GM23338 (cell line): ENCODE data around the gene ALG14. TPM values are rescaled to one million over a fixed set of nuclear protein-coding genes. Genes with fewer than 3 reads are reported as not detected.

Source experiments
- ATAC-seq: fragments of 200-7000 bp; cut with Tn5 transposase; 3 replicates; pipeline ENCODE4 v1.9.1; 2020
- DNase-seq: peaks from one replicate; pipeline ENCODE4 v3.0.0-alpha.2; 2015; ENCODE audit warnings: low spot score
- H2AFZ ChIP-seq: fragments of 200-600 bp; sonication (generic); 2 replicates; pipeline ENCODE4 v1.8.0; 2016; ENCODE audit warnings: antibody characterized with exemption, mild to moderate bottlenecking, moderate library complexity
- H3F3A ChIP-seq: fragments of 200-600 bp; sonication (generic); replicated peaks from 2 replicates; pipeline ENCODE4 v1.8.0; 2017; ENCODE audit warnings: antibody characterized with exemption, mixed run types, low read depth
- H3K27ac ChIP-seq: fragments of 200-600 bp; sonication (generic); 2 replicates; pipeline ENCODE4 v1.6.1; 2016; ENCODE audit warnings: low read depth
- H3K27me3 ChIP-seq: fragments of 200-600 bp; sonication (generic); 2 replicates; pipeline ENCODE4 v1.8.0; 2016; ENCODE audit warnings: mild to moderate bottlenecking, mixed run types, moderate library complexity; ENCODE audit not compliant: insufficient read depth
- H3K36me3 ChIP-seq: fragments of 200-600 bp; sonication (generic); 2 replicates; pipeline ENCODE4 v1.8.0; 2016; ENCODE audit warnings: mild to moderate bottlenecking; ENCODE audit not compliant: insufficient read depth
- H3K4me1 ChIP-seq: fragments of 200-600 bp; sonication (generic); 2 replicates; pipeline ENCODE4 v1.8.0; 2016; ENCODE audit warnings: mild to moderate bottlenecking, moderate library complexity; ENCODE audit not compliant: insufficient read depth
- H3K4me2 ChIP-seq: fragments of 200-600 bp; sonication (generic); 2 replicates; pipeline ENCODE4 v1.7.1; 2017; ENCODE audit warnings: mixed run types
- H3K4me3 ChIP-seq: fragments of 200-600 bp; sonication (generic); 2 replicates; pipeline ENCODE4 v1.6.1; 2016; ENCODE audit warnings: mixed run types
- H3K79me2 ChIP-seq: fragments of 200-600 bp; sonication (generic); replicated peaks from 2 replicates; pipeline ENCODE4 v1.8.0; 2017; ENCODE audit warnings: mild to moderate bottlenecking; ENCODE audit not compliant: insufficient read depth
- H3K9me2 ChIP-seq: fragments of 200-600 bp; sonication (generic); 2 replicates; pipeline ENCODE4 v1.8.0; 2017; ENCODE audit not compliant: insufficient read depth
- H4K20me1 ChIP-seq: fragments of 200-600 bp; sonication (generic); replicated peaks from 2 replicates; pipeline ENCODE4 v1.8.0; 2017; ENCODE audit warnings: mild to moderate bottlenecking; ENCODE audit not compliant: insufficient read depth
- H3K27ac Mint-ChIP-seq: 2 replicates; pipeline ENCODE4 v1.8.0; 2020; ENCODE audit warnings: inconsistent platforms, mild to moderate bottlenecking, moderate library complexity, mixed read lengths
- H3K27me3 Mint-ChIP-seq: 3 replicates; pipeline ENCODE4 v1.8.0; 2022; ENCODE audit warnings: low read depth, mild to moderate bottlenecking, moderate library complexity, mixed read lengths, inconsistent platforms; ENCODE audit not compliant: insufficient read depth, poor library complexity
- H3K36me3 Mint-ChIP-seq: 3 replicates; pipeline ENCODE4 v1.8.0; 2021; ENCODE audit warnings: low read depth, mild to moderate bottlenecking, inconsistent platforms, moderate library complexity, mixed read lengths
- H3K4me1 Mint-ChIP-seq: 3 replicates; pipeline ENCODE4 v1.8.0; 2020; ENCODE audit warnings: mild to moderate bottlenecking, inconsistent platforms, mixed read lengths
- H3K4me3 Mint-ChIP-seq: 3 replicates; pipeline ENCODE4 v1.8.0; 2021; ENCODE audit warnings: moderate library complexity, mild to moderate bottlenecking, inconsistent platforms, mixed read lengths
- H3K9me3 Mint-ChIP-seq: 3 replicates; pipeline ENCODE4 v1.8.0; 2020; ENCODE audit warnings: moderate library complexity, mild to moderate bottlenecking, inconsistent platforms, mixed read lengths
- CREB1 ChIP-seq: fragments of 250-450 bp; sonication (Bioruptor Pico); IDR thresholded peaks from 2 replicates; pipeline ENCODE4 v1.5.0; 2020; ENCODE audit warnings: low read depth, mild to moderate bottlenecking, moderate library complexity
- JUNB ChIP-seq: IDR thresholded peaks from one replicate; pipeline ENCODE4 v1.6.1; 2016; ENCODE audit warnings: antibody characterized with exemption; ENCODE audit not compliant: unreplicated experiment
- STAT1 ChIP-seq: IDR thresholded peaks from one replicate; pipeline ENCODE4 v1.6.1; 2016; ENCODE audit warnings: antibody characterized with exemption; ENCODE audit not compliant: unreplicated experiment
- ZNF114 ChIP-seq: fragments of 250-450 bp; sonication (Bioruptor Pico); IDR thresholded peaks from 2 replicates; pipeline ENCODE4 v1.5.0; 2020; ENCODE audit warnings: mild to moderate bottlenecking, moderate library complexity
- polyA plus RNA-seq: library from polyadenylated mRNA; unstranded; fragments of >200 nt; fragmentation: Nextera tagmentation; extraction: Ambion mirVana; gene quantifications from 2 replicates; pipeline ENCODE4 v1.2.1, GENCODE V29; 2016
- total RNA-seq: library from RNA; depleted of rRNA; stranded (reverse); fragments of >200 nt; shearing (Covaris generic); gene quantifications from 2 replicates; pipeline ENCODE4 v1.2.3, GENCODE V29; 2014
- TF ChIP-seq, protein P1 (sequence below): IDR thresholded peaks from 2 replicates; pipeline ENCODE4 v1.6.1; 2016; ENCODE audit warnings: antibody characterized with exemption
- TF ChIP-seq, protein P2 (sequence below), 2 experiments: fragments of 200-600 bp in 1 of 2; sonication (generic) in 1 of 2; conservative IDR thresholded peaks; 2 replicates each; pipeline versions ENCODE4 v1.5.1 to v1.6.1; 2016 to 2017; ENCODE audit warnings: antibody characterized with exemption in 2 of 2, low read depth in 2 of 2, mild to moderate bottlenecking in 2 of 2, moderate library complexity in 1 of 2
- TF ChIP-seq, protein P3 (sequence below): IDR thresholded peaks from one replicate; pipeline ENCODE4 v1.6.1; 2018; ENCODE audit warnings: antibody characterized with exemption; ENCODE audit not compliant: unreplicated experiment

The ALG14 gene
- total and polyA plus RNA-seq, 2 experiments from 2014 or later = 0.42 to 2.8 TPM

DNA sequence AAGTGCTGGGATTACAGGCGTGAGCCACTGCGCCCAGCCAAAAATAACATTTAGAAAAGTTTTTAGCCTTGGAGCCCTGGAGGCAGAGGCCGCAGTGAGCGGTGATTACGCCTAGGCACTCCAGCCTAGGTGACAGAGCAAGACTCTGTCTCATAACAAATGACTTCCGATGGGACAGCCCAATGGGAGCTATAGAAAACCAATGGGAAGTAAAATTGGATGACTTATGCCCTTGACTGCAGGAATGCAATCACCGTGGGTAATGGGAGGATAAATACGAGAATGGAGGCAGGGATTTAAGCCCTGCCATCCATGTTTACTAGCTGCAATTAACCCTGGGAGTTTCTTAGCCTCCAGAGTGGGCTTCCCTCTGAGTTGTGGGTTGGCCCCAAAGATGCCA is 108.9 kb downstream of the ALG14 start (continued):
- TF ChIP-seq, protein P1, sequence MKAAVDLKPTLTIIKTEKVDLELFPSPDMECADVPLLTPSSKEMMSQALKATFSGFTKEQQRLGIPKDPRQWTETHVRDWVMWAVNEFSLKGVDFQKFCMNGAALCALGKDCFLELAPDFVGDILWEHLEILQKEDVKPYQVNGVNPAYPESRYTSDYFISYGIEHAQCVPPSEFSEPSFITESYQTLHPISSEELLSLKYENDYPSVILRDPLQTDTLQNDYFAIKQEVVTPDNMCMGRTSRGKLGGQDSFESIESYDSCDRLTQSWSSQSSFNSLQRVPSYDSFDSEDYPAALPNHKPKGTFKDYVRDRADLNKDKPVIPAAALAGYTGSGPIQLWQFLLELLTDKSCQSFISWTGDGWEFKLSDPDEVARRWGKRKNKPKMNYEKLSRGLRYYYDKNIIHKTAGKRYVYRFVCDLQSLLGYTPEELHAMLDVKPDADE = no peak
- no peak for TF ChIP-seq CREB1
- TF ChIP-seq, protein P2, sequence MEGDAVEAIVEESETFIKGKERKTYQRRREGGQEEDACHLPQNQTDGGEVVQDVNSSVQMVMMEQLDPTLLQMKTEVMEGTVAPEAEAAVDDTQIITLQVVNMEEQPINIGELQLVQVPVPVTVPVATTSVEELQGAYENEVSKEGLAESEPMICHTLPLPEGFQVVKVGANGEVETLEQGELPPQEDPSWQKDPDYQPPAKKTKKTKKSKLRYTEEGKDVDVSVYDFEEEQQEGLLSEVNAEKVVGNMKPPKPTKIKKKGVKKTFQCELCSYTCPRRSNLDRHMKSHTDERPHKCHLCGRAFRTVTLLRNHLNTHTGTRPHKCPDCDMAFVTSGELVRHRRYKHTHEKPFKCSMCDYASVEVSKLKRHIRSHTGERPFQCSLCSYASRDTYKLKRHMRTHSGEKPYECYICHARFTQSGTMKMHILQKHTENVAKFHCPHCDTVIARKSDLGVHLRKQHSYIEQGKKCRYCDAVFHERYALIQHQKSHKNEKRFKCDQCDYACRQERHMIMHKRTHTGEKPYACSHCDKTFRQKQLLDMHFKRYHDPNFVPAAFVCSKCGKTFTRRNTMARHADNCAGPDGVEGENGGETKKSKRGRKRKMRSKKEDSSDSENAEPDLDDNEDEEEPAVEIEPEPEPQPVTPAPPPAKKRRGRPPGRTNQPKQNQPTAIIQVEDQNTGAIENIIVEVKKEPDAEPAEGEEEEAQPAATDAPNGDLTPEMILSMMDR (conservative IDR thresholded peaks at IDR 0.05; ENCODE audit: low read depth in 2 of 2) = no peak
- no peak for TF ChIP-seq JUNB
- no peak for TF ChIP-seq STAT1

DNA sequence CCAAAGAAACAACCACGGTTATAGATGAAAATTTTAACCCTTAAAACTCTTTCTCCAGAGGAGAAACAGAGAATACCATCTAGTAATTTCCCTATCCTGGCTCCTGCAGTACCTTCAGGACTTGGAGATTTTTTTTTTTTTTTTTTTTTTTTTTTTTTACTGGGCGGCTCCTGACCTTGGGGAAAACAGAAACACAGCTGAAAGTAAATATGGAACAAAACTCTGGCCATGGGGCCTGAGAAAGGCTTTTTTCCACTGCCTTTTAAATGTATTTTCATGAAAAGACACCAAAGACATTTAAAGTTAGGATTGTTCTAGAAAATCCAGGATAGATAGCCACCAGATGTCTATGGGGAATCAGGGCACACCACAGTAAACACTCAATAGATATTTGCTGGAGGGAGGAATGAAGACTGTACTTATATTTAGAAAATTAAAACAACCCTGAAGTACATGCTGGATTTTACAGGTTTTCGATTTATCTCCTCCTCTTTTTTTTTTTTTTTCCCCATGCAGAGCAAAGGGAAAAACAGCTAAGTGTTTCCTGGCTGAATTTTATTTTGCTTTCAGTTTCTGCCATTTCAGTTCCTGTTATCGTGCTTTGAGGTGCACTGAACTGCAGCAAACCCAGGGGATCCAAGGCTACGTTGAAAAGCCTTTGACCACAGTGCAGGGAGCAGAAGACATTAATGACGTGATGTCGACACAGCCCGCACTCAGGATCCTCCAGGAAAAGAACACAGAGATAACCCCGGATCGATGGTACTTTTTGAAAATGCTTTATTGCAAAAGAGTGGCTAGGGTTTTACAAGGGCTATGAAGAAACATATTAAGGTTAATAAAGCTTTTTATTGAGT is 110.1 kb downstream of the ALG14 start:
- no peaks in the 10 kb centered on the region for H4K20me1 ChIP-seq
- peaks cover 4% of the 10 kb centered on the region for H3K27me3 Mint-ChIP-seq
- H2AFZ ChIP-seq = no peak overlapping the region
- no peak for DNase-seq
- H3K79me2 ChIP-seq = no peaks in the 10 kb centered on the region
- no peaks in the 10 kb centered on the region for H3K4me1 ChIP-seq
- H3K27ac ChIP-seq = no peak overlapping the region
- H3K9me3 Mint-ChIP-seq = no peaks in the 10 kb centered on the region
- H3K4me1 Mint-ChIP-seq = no peaks in the 10 kb centered on the region
- no peak overlapping the region for H3K4me3 Mint-ChIP-seq
- no peaks in the 10 kb centered on the region for H3F3A ChIP-seq
- no peaks in the 10 kb centered on the region for H3K36me3 ChIP-seq
- H3K9me2 ChIP-seq = no peaks in the 10 kb centered on the region
- ATAC-seq = no peak
- H3K27me3 ChIP-seq = no peaks in the 10 kb centered on the region
- no peaks in the 10 kb centered on the region; the same call in 2 of the 3 replicates for H3K36me3 Mint-ChIP-seq
- H3K27ac Mint-ChIP-seq = no peak overlapping the region
- no peak overlapping the region for H3K4me2 ChIP-seq
- no peak overlapping the region for H3K4me3 ChIP-seq
- TF ChIP-seq, protein P3, sequence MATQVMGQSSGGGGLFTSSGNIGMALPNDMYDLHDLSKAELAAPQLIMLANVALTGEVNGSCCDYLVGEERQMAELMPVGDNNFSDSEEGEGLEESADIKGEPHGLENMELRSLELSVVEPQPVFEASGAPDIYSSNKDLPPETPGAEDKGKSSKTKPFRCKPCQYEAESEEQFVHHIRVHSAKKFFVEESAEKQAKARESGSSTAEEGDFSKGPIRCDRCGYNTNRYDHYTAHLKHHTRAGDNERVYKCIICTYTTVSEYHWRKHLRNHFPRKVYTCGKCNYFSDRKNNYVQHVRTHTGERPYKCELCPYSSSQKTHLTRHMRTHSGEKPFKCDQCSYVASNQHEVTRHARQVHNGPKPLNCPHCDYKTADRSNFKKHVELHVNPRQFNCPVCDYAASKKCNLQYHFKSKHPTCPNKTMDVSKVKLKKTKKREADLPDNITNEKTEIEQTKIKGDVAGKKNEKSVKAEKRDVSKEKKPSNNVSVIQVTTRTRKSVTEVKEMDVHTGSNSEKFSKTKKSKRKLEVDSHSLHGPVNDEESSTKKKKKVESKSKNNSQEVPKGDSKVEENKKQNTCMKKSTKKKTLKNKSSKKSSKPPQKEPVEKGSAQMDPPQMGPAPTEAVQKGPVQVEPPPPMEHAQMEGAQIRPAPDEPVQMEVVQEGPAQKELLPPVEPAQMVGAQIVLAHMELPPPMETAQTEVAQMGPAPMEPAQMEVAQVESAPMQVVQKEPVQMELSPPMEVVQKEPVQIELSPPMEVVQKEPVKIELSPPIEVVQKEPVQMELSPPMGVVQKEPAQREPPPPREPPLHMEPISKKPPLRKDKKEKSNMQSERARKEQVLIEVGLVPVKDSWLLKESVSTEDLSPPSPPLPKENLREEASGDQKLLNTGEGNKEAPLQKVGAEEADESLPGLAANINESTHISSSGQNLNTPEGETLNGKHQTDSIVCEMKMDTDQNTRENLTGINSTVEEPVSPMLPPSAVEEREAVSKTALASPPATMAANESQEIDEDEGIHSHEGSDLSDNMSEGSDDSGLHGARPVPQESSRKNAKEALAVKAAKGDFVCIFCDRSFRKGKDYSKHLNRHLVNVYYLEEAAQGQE = no peak
- TF ChIP-seq, protein P1 = no peak
- TF ChIP-seq ZNF114 (CRISPR knock-in tag) = no peak
